Ishikawa (cell line): ENCODE data around the gene GALNT14.

Source experiments
- EGR1 ChIP-seq: IDR thresholded peaks from 2 replicates; pipeline ENCODE4 v1.6.1; 2012
- EP300 ChIP-seq: IDR thresholded peaks from 2 replicates; pipeline ENCODE4 v1.6.1; 2012; ENCODE audit warnings: borderline replicate concordance
- REST ChIP-seq: IDR thresholded peaks from 2 replicates; pipeline ENCODE4 v1.6.1; 2012; ENCODE audit warnings: low read depth, mild to moderate bottlenecking
- TAF1 ChIP-seq: IDR thresholded peaks from 2 replicates; pipeline ENCODE4 v1.6.1; 2012; ENCODE audit warnings: low read depth, mild to moderate bottlenecking
- TCF12 ChIP-seq: IDR thresholded peaks from 2 replicates; pipeline ENCODE4 v1.6.1; 2012; ENCODE audit warnings: low read depth

- TF ChIP-seq EGR1 (no peak), EP300 (no peak), REST (no peak), TCF12 (no peak), TAF1 (no peak)
These were observed 152.6 kb downstream of the GALNT14 start for GRCh38 chr2:30985493-30986230.
